Mucosa of descending colon (tissue), 3 donors: ENCODE data around the gene EPB41L3. TPM values are rescaled to one million over a fixed set of nuclear protein-coding genes. Genes with fewer than 3 reads are reported as not detected.

ENCODE experiments used
- ATAC-seq: fragments of 200-7000 bp; cut with Tn5 transposase; one replicate; pipeline ENCODE4 v1.9.1; 2020; ENCODE audit warnings: mild to moderate bottlenecking, moderate library complexity
- DNase-seq, 3 donors: peaks; one replicate each; pipeline ENCODE4 v3.0.0-alpha.2; 2020
- H3K36me3 ChIP-seq: fragments of 200-600 bp; one replicate; pipeline ENCODE4 v1.8.0; 2021; ENCODE audit warnings: low read depth, mild to moderate bottlenecking
- H3K4me1 ChIP-seq: fragments of 200-600 bp; one replicate; pipeline ENCODE4 v1.8.0; 2021; ENCODE audit warnings: low read depth, mild to moderate bottlenecking
- H3K4me3 ChIP-seq: fragments of 200-600 bp; one replicate; pipeline ENCODE4 v1.8.0; 2021; ENCODE audit warnings: mild to moderate bottlenecking
- H3K9me3 ChIP-seq: fragments of 200-600 bp; one replicate; pipeline ENCODE4 v1.8.0; 2021; ENCODE audit warnings: mild to moderate bottlenecking
- intact Hi-C, 2 donors: fragments of 100-400 bp; cut with DNase I in 1 of 2; cut with micrococcal nuclease in 1 of 2; formaldehyde crosslinking; loops; one replicate each; pipeline versions ENCODE4 v1.11.0 to v1.11.1; 2022; cut with DNase I, micrococcal nuclease
- total RNA-seq, 3 donors: library from RNA; stranded (reverse); fragmentation: NEBNext Ultra II Directional in 2 of 3; extraction: Animal tissue kit (Norgen Biotek cat#: 25700) in 2 of 3; gene quantifications; one replicate each; pipeline versions ENCODE4 v1.2.1 to v1.2.4, GENCODE V29; 2021 to 2023
- TF ChIP-seq, protein P1 (sequence below): fragments of 200-600 bp; IDR thresholded peaks from one replicate; pipeline ENCODE4 v1.8.0; 2022; ENCODE audit warnings: antibody characterized with exemption, mild to moderate bottlenecking
- donor health status: DM: no; HTN: no; CAD: no; lungs with moderate emphysema.
- donor health status: DM: no; HTN: no; CAD: no.
- donor health status: DM: no; HTN: yes; CAD: no.

The EPB41L3 gene
- total RNA-seq, 3 donors from 2014 or later = 83.3 to 98.9 (median 97.3) TPM

DNA sequence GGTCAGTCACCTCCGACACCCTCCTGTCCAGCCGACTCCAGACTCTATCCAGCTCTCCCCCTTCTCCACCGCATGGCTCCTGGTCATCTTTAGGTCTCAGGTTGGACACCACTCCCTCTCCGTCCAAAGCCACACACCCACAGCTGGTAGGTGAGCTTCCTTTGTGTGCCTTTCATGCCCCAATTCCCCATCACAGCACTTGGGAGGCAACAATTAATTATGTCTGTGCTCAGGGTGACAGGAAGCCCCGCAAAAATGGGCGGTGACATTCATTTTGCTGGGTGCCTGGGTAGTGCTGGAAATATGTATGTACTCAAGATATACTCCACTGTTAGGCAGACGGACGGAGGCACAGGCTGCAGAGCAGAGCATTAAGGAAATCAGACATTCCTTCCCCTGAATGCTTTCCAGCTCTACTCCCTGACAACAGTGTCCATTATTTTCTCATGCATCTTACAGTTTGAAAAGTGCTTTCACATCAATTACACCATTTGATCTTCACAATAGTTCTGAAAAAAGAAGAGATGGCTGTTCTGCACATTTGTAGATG, 13.1 kb downstream of the EPB41L3 start:
- H3K4me1 ChIP-seq = no peaks in the 10 kb centered on the region
- intact Hi-C loops = no loop called here
- no peaks in the 10 kb centered on the region for H3K36me3 ChIP-seq
- TF ChIP-seq, protein P1, sequence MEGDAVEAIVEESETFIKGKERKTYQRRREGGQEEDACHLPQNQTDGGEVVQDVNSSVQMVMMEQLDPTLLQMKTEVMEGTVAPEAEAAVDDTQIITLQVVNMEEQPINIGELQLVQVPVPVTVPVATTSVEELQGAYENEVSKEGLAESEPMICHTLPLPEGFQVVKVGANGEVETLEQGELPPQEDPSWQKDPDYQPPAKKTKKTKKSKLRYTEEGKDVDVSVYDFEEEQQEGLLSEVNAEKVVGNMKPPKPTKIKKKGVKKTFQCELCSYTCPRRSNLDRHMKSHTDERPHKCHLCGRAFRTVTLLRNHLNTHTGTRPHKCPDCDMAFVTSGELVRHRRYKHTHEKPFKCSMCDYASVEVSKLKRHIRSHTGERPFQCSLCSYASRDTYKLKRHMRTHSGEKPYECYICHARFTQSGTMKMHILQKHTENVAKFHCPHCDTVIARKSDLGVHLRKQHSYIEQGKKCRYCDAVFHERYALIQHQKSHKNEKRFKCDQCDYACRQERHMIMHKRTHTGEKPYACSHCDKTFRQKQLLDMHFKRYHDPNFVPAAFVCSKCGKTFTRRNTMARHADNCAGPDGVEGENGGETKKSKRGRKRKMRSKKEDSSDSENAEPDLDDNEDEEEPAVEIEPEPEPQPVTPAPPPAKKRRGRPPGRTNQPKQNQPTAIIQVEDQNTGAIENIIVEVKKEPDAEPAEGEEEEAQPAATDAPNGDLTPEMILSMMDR = no peak
- DNase-seq (no peak), ATAC-seq (no peak)
- no peaks in the 10 kb centered on the region for H3K9me3 ChIP-seq
- no peak overlapping the region for H3K4me3 ChIP-seq

DNA sequence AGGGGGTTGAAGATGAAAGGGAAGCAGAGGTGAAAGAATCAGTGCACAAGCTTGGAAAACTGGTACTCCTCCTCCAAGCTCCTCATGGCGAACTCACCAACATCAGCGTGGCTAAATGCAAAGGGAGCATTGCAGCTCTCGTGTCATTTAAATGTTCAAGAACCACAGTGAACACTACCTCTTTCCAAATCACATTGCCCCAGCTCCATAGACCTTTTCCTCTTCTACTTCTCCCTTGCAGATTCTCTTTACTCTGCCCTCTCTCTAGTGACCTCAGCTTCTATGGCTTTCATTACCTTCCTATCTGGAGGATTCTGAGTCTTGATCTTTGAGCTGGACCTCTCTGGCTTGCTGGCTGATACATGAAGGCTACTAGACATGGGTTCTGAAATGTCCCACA, 14.3 kb downstream of the EPB41L3 start:
- no peaks in the 10 kb centered on the region for H3K36me3 ChIP-seq

DNA sequence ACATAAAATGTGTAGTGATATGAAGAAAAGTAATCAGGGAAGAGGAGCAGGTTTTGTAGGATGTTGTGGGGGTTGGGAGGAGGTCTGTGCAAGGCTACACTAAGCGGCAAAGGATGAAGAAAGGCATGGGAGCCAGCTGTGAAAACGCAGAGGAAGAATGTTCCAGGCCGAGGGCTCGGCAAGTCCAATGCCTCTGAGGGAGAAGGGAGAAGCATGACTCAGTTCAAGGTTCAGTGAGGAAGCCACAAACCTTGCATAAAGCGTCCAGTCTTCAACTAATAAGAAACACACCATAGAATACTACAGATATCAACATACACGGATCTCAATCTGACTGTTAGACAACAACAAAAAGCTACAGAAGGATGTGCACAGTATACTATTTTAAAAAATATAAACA, 16.2 kb downstream of the EPB41L3 start:
- Histone ChIP-seq H3K9me3 (no peaks in the 10 kb centered on the region), H3K4me1 (no peaks in the 10 kb centered on the region), H3K4me3 (no peak overlapping the region), H3K36me3 (no peaks in the 10 kb centered on the region)
- TF ChIP-seq, protein P1 = no peak
- intact Hi-C loops = no loop called here
- ATAC-seq = peak; percentile 47
- DNase-seq = no peak

More for the DNA sequence above, 14.3 kb downstream of the EPB41L3 start:
- TF ChIP-seq, protein P1 = no peak
- intact Hi-C loops = no loop called here
- DNase-seq = no peak
- Histone ChIP-seq H3K9me3 (no peaks in the 10 kb centered on the region), H3K4me1 (no peaks in the 10 kb centered on the region), H3K4me3 (no peak overlapping the region)
- ATAC-seq = no peak

DNA sequence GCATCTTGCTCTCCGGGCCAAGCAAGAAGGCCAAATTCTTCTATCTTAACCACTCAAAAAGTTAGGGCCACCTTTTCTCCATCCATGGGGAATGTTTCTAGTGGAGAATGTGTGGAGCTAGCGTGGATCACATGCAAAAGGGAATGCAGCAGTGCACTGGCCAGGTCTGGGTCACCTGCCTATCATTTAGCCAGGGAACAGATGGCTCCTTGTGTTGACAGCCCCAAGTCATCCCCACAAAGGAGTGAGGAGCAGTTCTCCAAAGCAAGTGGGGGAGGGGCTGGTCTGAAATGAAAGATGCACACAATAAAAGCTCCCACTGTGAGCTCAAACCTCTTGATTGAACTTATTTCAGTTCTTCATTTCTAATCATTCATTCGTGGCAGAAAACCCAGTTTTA, 19.1 kb downstream of the EPB41L3 start:
- DNase-seq = no peak
- Histone ChIP-seq H3K36me3 (no peaks in the 10 kb centered on the region), H3K4me3 (no peak overlapping the region), H3K9me3 (no peaks in the 10 kb centered on the region), H3K4me1 (no peaks in the 10 kb centered on the region)
- no peak for ATAC-seq
- TF ChIP-seq, protein P1 = no peak
- intact Hi-C loops = no loop called here

DNA sequence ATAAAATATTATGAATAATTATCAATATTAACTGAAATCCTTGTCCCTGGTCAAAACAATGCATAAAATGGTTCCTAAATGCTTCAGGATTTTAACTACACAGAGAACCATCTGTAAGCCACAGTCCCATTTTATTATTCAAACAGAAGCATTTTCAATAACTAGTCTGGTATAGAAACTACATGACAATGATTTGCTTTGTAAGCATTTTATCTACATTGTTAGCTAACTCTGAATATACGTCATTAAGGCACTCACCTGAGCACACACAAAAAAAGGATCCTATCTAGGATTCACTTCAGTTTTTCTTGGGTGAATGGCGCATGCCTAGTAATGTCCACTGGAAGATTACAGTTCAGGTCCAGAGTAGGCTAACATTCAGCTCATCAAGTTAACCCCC, 22.8 kb downstream of the EPB41L3 start:
- Histone ChIP-seq H3K4me1 (no peaks in the 10 kb centered on the region), H3K36me3 (no peaks in the 10 kb centered on the region), H3K9me3 (no peaks in the 10 kb centered on the region), H3K4me3 (no peak overlapping the region)
- intact Hi-C loops = no loop called here
- DNase-seq (no peak), ATAC-seq (no peak)
- TF ChIP-seq, protein P1 = no peak

DNA sequence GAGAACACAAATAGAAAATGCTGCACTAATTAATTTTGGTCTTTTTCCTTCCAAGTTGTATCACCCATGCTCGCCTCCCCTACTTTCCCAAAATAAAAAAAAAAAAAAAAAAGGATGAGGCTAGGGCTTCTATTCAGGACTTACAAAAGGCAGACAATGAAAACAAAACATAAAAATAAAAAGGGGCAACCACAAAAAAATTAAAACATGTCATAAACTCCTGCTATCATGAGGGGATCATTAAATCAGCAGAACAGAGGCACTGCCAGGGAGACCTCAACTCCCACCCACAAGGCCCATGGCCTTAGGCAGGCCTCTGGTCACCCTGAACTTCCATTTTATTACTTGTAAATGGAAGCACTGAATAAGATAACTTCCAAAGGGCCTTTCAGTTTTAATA, 23.3 kb downstream of the EPB41L3 start:
- Histone ChIP-seq H3K4me3 (no peak overlapping the region), H3K4me1 (no peaks in the 10 kb centered on the region), H3K9me3 (no peaks in the 10 kb centered on the region), H3K36me3 (no peaks in the 10 kb centered on the region)
- DNase-seq = no peak
- TF ChIP-seq, protein P1 = no peak
- no peak for ATAC-seq
- intact Hi-C loops = no loop called here
